HEK293 (cell line): ENCODE measurements around the gene S100PBP.

ENCODE experiments used
- CTCF ChIA-PET: fragments of 350-600 bp; formaldehyde crosslinking; extraction: SDS; loops from one replicate; lab custom pipeline; 2021; ENCODE audit warnings: antibody characterized with exemption; lab: Yijun Ruan, JAX
- POLR2A ChIA-PET: fragments of 300-600 bp; formaldehyde crosslinking; extraction: SDS; loops from one replicate; lab custom pipeline; 2020; ENCODE audit warnings: antibody characterized with exemption, inconsistent platforms; lab: Yijun Ruan, JAX
- H3K27ac ChIP-seq: fragments of 200-500 bp; sonication (Bioruptor generic); 2 replicates; pipeline ENCODE4 v1.5.1; 2014; ENCODE audit warnings: low read depth, low read length, control low read depth, inconsistent platforms; ENCODE audit errors: extremely low read depth
- H3K36me3 ChIP-seq, 2 experiments: fragments of 200-500 bp in 1 of 2; sonication (Bioruptor generic) in 1 of 2; 1 replicate in 1 of 2; 2 replicates in 1 of 2; pipeline ENCODE4 v1.5.1; 2014 to 2017; ENCODE audit warnings: inconsistent platforms in 2 of 2, low read length in 2 of 2; ENCODE audit not compliant: control insufficient read depth in 2 of 2, insufficient read depth in 1 of 2
- H3K4me1 ChIP-seq: fragments of 200-500 bp; sonication (Bioruptor generic); 2 replicates; pipeline ENCODE4 v1.5.1; 2014; ENCODE audit warnings: mild to moderate bottlenecking, low read length, inconsistent platforms; ENCODE audit not compliant: control insufficient read depth, insufficient read depth
- H3K4me3 ChIP-seq: 2 replicates; pipeline ENCODE4 v1.5.1; 2011; ENCODE audit warnings: low read depth, mild to moderate bottlenecking, control low read depth, low read length, moderate library complexity
- H3K9me3 ChIP-seq: fragments of 200-500 bp; sonication (Bioruptor generic); 2 replicates; pipeline ENCODE4 v1.5.1; 2014; ENCODE audit warnings: low read depth, low read length, inconsistent platforms; ENCODE audit not compliant: control insufficient read depth, insufficient read depth
- GLIS2 ChIP-seq: fragments of 450-650 bp; formaldehyde crosslinking; IDR thresholded peaks from 2 replicates; pipeline ENCODE4 v1.5.1; 2016; ENCODE audit warnings: missing biosample characterization, missing genetic modification characterization
- INSM2 ChIP-seq: fragments of 450-650 bp; formaldehyde crosslinking; IDR thresholded peaks from 2 replicates; pipeline ENCODE4 v1.5.1; 2016; ENCODE audit warnings: missing biosample characterization, missing genetic modification characterization
- REST ChIP-seq: fragments of 450-650 bp; formaldehyde crosslinking; IDR thresholded peaks from 2 replicates; pipeline ENCODE4 v1.5.1; 2016; ENCODE audit warnings: missing biosample characterization, missing genetic modification characterization
- SP7 ChIP-seq: fragments of 450-650 bp; formaldehyde crosslinking; IDR thresholded peaks from 2 replicates; pipeline ENCODE4 v1.5.1; 2016; ENCODE audit warnings: missing biosample characterization, missing genetic modification characterization
- ZFHX2 ChIP-seq: fragments of 450-650 bp; formaldehyde crosslinking; conservative IDR thresholded peaks from 2 replicates; pipeline ENCODE4 v1.5.1; 2016; ENCODE audit warnings: missing biosample characterization, missing genetic modification characterization
- ZFP69B ChIP-seq: fragments of 450-650 bp; formaldehyde crosslinking; IDR thresholded peaks from 2 replicates; pipeline ENCODE4 v1.5.1; 2016; ENCODE audit warnings: missing biosample characterization, missing genetic modification characterization
- ZNF175 ChIP-seq: fragments of 450-650 bp; formaldehyde crosslinking; IDR thresholded peaks from 2 replicates; pipeline ENCODE4 v1.5.1; 2016; ENCODE audit warnings: missing biosample characterization, missing genetic modification characterization
- ZNF324 ChIP-seq: fragments of 450-650 bp; formaldehyde crosslinking; IDR thresholded peaks from 2 replicates; pipeline ENCODE4 v1.5.1; 2016; ENCODE audit warnings: missing biosample characterization, missing genetic modification characterization
- ZNF580 ChIP-seq: fragments of 450-650 bp; formaldehyde crosslinking; IDR thresholded peaks from 2 replicates; pipeline ENCODE4 v1.5.1; 2016; ENCODE audit warnings: missing biosample characterization, missing genetic modification characterization
- ZNF639 ChIP-seq: fragments of 450-650 bp; formaldehyde crosslinking; IDR thresholded peaks from 2 replicates; pipeline ENCODE4 v1.5.1; 2016; ENCODE audit warnings: missing biosample characterization, missing genetic modification characterization
- ZNF664 ChIP-seq: fragments of 450-650 bp; formaldehyde crosslinking; IDR thresholded peaks from 2 replicates; pipeline ENCODE4 v1.5.1; 2016; ENCODE audit warnings: missing biosample characterization, missing genetic modification characterization
- ZSCAN23 ChIP-seq: fragments of 450-650 bp; formaldehyde crosslinking; IDR thresholded peaks from 2 replicates; pipeline ENCODE4 v1.5.1; 2016; ENCODE audit warnings: missing biosample characterization, missing genetic modification characterization

Gene S100PBP

GRCh38 chr1:32848354-32849063 lies 31.1 kb downstream of the S100PBP start:
- peaks cover 18 to 63% of the 10 kb centered on the region in 2 experiments for H3K36me3 ChIP-seq
- H3K27ac ChIP-seq: no peak overlapping the region
- ChIA-PET CTCF (interaction anchor here (0.6 to 2.3 kb wide), 4 partner anchors 23 to 522 kb away, joined by 3 to 8 read pairs (median 4); no protein-coding TSS in a partner anchor), POLR2A (interaction anchor here (0.6 to 0.7 kb wide), 2 partner anchors 26 to 153 kb away, joined by 3 to 5 read pairs; no protein-coding TSS in a partner anchor)
- no peak for TF ChIP-seq ZNF580 (tag by site-specific recombination)
- no peak for TF ChIP-seq ZNF639 (tag by site-specific recombination)
- TF ChIP-seq ZNF175: no peak
- no peak for TF ChIP-seq ZNF664 (tag by site-specific recombination)
- no peak for TF ChIP-seq ZNF324 (tag by site-specific recombination)
- TF ChIP-seq ZSCAN23 (tag by site-specific recombination): no peak
- no peaks in the 10 kb centered on the region for H3K9me3 ChIP-seq
- no peak overlapping the region for H3K4me3 ChIP-seq
- no peaks in the 10 kb centered on the region for H3K4me1 ChIP-seq

- Histone ChIP-seq H3K4me3 (no peak overlapping the region), H3K36me3 (peaks cover 30 to 92% of the 10 kb centered on the region in 2 experiments), H3K9me3 (no peaks in the 10 kb centered on the region), H3K4me1 (no peaks in the 10 kb centered on the region)
- CTCF ChIA-PET: interaction anchor here (0.6 kb wide), 1 partner anchor 213 kb away, joined by 4 read pairs; no protein-coding TSS in a partner anchor
- TF ChIP-seq ZFP69B: no peak
- no peak for TF ChIP-seq ZFHX2 (tag by site-specific recombination)
- peak; percentile 42; the same call in 1 of the 2 replicates for TF ChIP-seq REST (tag by site-specific recombination)
- TF ChIP-seq INSM2 (tag by site-specific recombination): no peak
- TF ChIP-seq SP7 (tag by site-specific recombination): no peak
- no peak for TF ChIP-seq GLIS2 (tag by site-specific recombination)
- no peak for TF ChIP-seq ZNF175
- TF ChIP-seq, all 188 proteins: peak for 1
- no peak overlapping the region for H3K27ac ChIP-seq
- POLR2A ChIA-PET: no interaction called here
Observed at GRCh38 chr1:32855861-32856617, 38.6 kb downstream of the S100PBP start.
